NCI-H2107 treated with DMSO at 0.1 percent for 48 hours (cell line): ENCODE measurements around the gene FREM1.

ENCODE experiments used
- DNase-seq: peaks from one replicate; lab custom pipeline; 2025; ENCODE audit not compliant: unreplicated experiment; lab: John Stamatoyannopoulos, UW

Gene FREM1

GRCh38 chr9:14768405-14769229 lies 141.6 kb downstream of the FREM1 start:
- peak; percentile 64 for DNase-seq

- DNase-seq, result no peak
These were observed 143.9 kb downstream of the FREM1 start for GRCh38 chr9:14766299-14766698.

- no peak for DNase-seq
These were observed 148.6 kb downstream of the FREM1 start for GRCh38 chr9:14761584-14761983.

GRCh38 chr9:14760060-14760459 lies 150.2 kb downstream of the FREM1 start:
- no peak for DNase-seq

GRCh38 chr9:14756291-14756690 lies 153.9 kb downstream of the FREM1 start:
- no peak for DNase-seq

GRCh38 chr9:14752871-14753270 lies 157.4 kb downstream of the FREM1 start:
- no peak for DNase-seq

GRCh38 chr9:14752271-14752670 lies 158.0 kb downstream of the FREM1 start:
- DNase-seq, result peak; percentile 25

GRCh38 chr9:14750821-14751220 lies 159.4 kb downstream of the FREM1 start:
- DNase-seq, result no peak

GRCh38 chr9:14749741-14750211 lies 160.5 kb downstream of the FREM1 start:
- DNase-seq, result peak; percentile 49

- no peak for DNase-seq
These were observed 161.9 kb downstream of the FREM1 start for GRCh38 chr9:14748373-14748772.

GRCh38 chr9:14747111-14747510 lies 163.1 kb downstream of the FREM1 start:
- DNase-seq, result no peak

- no peak for DNase-seq
These were observed 163.6 kb downstream of the FREM1 start for GRCh38 chr9:14746626-14747025.

GRCh38 chr9:14744768-14745167 lies 165.5 kb downstream of the FREM1 start:
- DNase-seq, result no peak

GRCh38 chr9:14741369-14741768 lies 168.9 kb downstream of the FREM1 start:
- no peak for DNase-seq

- DNase-seq, result no peak
These were observed 177.1 kb downstream of the FREM1 start for GRCh38 chr9:14733133-14733532.

- no peak for DNase-seq
These were observed 178.8 kb downstream of the FREM1 start for GRCh38 chr9:14731294-14731981.

- no peak for DNase-seq
These were observed 179.7 kb downstream of the FREM1 start for GRCh38 chr9:14730461-14730898.

- peak; percentile 8 for DNase-seq
These were observed 186.9 kb downstream of the FREM1 start for GRCh38 chr9:14723301-14723700.

GRCh38 chr9:14722391-14723035 lies 187.7 kb downstream of the FREM1 start, which contains the start of gene CER1:
Gene CER1, minus strand, starts transcription at chr9:14722733. Its CDS starts 61 bp downstream, at chr9:14722672.
- peak; percentile 73 for DNase-seq

GRCh38 chr9:14719231-14719923 lies 190.9 kb downstream of the FREM1 start:
- DNase-seq, result no peak

GRCh38 chr9:14715102-14715501 lies 195.1 kb downstream of the FREM1 start:
- no peak for DNase-seq
